Panc1 (cell line): ENCODE results near the gene RPL35. TPM values are rescaled to one million over a fixed set of nuclear protein-coding genes. Genes with fewer than 3 reads are reported as not detected.

Experiments used
- ATAC-seq: fragments of 200-7000 bp; cut with Tn5 transposase; 2 replicates; pipeline ENCODE4 v1.9.1; 2020; ENCODE audit warnings: mild to moderate bottlenecking, moderate library complexity
- BruUV-seq: library from RNA; stranded (reverse); fragments of 400-500 nt; replicated peaks from 2 replicates; lab custom pipeline; 2021; lab: Mats Ljungman, UMichigan
- CTCF ChIA-PET: fragments of 300-600 bp; sonication (Branson Sonifier 250); formaldehyde crosslinking; loops from one replicate; lab custom pipeline; 2022; ENCODE audit warnings: antibody characterized with exemption; lab: Charles Lee
- POLR2A ChIA-PET: fragments of 300-600 bp; sonication (Branson Sonifier 250); formaldehyde crosslinking; loops from one replicate; lab custom pipeline; 2022; ENCODE audit warnings: antibody characterized with exemption; lab: Charles Lee
- DNase-seq: peaks from one replicate; pipeline ENCODE4 v3.0.0-alpha.2; 2010; ENCODE audit warnings: low read depth, low spot score
- H3K27ac ChIP-seq: 2 replicates; pipeline ENCODE4 v1.5.1; 2011; ENCODE audit warnings: mild to moderate bottlenecking, low read length, inconsistent platforms
- H3K27me3 ChIP-seq: fragments of 200-500 bp; sonication (Bioruptor generic); 2 replicates; pipeline ENCODE4 v1.6.0; 2014; ENCODE audit warnings: low read length, inconsistent platforms; ENCODE audit not compliant: control insufficient read depth, insufficient read depth
- H3K36me3 ChIP-seq: fragments of 200-500 bp; sonication (Bioruptor generic); 2 replicates; pipeline ENCODE4 v1.5.1; 2014; ENCODE audit warnings: inconsistent platforms, mild to moderate bottlenecking, low read length, moderate library complexity; ENCODE audit not compliant: control insufficient read depth, insufficient read depth
- H3K4me1 ChIP-seq: 2 replicates; pipeline ENCODE4 v1.5.1; 2011; ENCODE audit warnings: inconsistent platforms, mild to moderate bottlenecking, low read length, moderate library complexity; ENCODE audit not compliant: control insufficient read depth, insufficient read depth
- H3K4me3 ChIP-seq, 2 experiments: 2 replicates each; pipeline ENCODE4 v1.5.1; 2011 to 2012; ENCODE audit warnings: low read depth in 2 of 2, low read length in 2 of 2, mild to moderate bottlenecking in 2 of 2, inconsistent platforms in 1 of 2, moderate library complexity in 1 of 2
- H3K9me3 ChIP-seq: fragments of 200-500 bp; sonication (Bioruptor generic); 2 replicates; pipeline ENCODE4 v1.5.1; 2014; ENCODE audit warnings: low read depth, mild to moderate bottlenecking, inconsistent platforms, low read length, moderate library complexity; ENCODE audit not compliant: control insufficient read depth, insufficient read depth
- CTCF ChIP-seq: fragments of 450-650 bp; IDR thresholded peaks from 2 replicates; pipeline ENCODE4 v1.5.1; 2017; ENCODE audit warnings: mild to moderate bottlenecking
- POLR2AphosphoS5 ChIP-seq: IDR thresholded peaks from 2 replicates; pipeline ENCODE4 v1.6.1; 2012; ENCODE audit warnings: mild to moderate bottlenecking, low read depth, low read length, moderate library complexity
- SIN3A ChIP-seq: IDR thresholded peaks from 2 replicates; pipeline ENCODE4 v1.6.1; 2012; ENCODE audit warnings: low read depth, mild to moderate bottlenecking, low read length, moderate library complexity, borderline replicate concordance; ENCODE audit not compliant: insufficient read depth
- TCF7L2 ChIP-seq: IDR thresholded peaks from 2 replicates; pipeline ENCODE4 v1.6.1; 2011; ENCODE audit warnings: mild to moderate bottlenecking, low read depth, low read length, inconsistent platforms
- in situ Hi-C: cut with HindIII; loops from 2 replicates; pipeline ENCODE4 v1.10.0; 2016; ENCODE audit warnings: low sequenced_read_pairs, low pct_unique_long_range_greater_than_20kb
- intact Hi-C: fragments of 100-400 bp; cut with micrococcal nuclease; formaldehyde crosslinking; loops from one replicate; pipeline ENCODE4 v1.10.0; 2022; ENCODE audit not compliant: unreplicated experiment
- total RNA-seq: library from RNA; stranded (reverse); gene quantifications from one replicate; pipeline ENCODE4 v1.2.1, GENCODE V29; 2021; ENCODE audit not compliant: unreplicated experiment
- TF ChIP-seq, protein P1 (sequence below), 2 experiments: IDR thresholded peaks; 2 replicates each; pipeline ENCODE4 v1.6.1; 2011 to 2012; ENCODE audit warnings: low read depth in 2 of 2, control low read depth in 1 of 2, low read length in 1 of 2, mild to moderate bottlenecking in 1 of 2, moderate library complexity in 1 of 2; ENCODE audit not compliant: insufficient read depth in 1 of 2

RPL35 gene
- total RNA-seq, 1 experiment from 2014 or later = 758 TPM

GRCh38 chr9:124852121-124852828 lies 9.5 kb downstream of the RPL35 start:
- no peak for DNase-seq
- H3K9me3 ChIP-seq = no peaks in the 10 kb centered on the region
- BruUV-seq = no TSS peak
- ChIA-PET POLR2A (interaction anchor here (0.5 kb wide), 1 partner anchor 80 kb away, joined by 18 read pairs; no protein-coding TSS in a partner anchor), CTCF (interaction anchor here (0.5 to 7.5 kb wide), 12 partner anchors 9 to 393 kb away, joined by 3 to 134 read pairs (median 7); partner anchors contain the start of genes NR6A1 and OLFML2A)
- no peaks in the 10 kb centered on the region for H3K36me3 ChIP-seq
- peaks cover 2% of the 10 kb centered on the region; the same call in 1 of the 2 replicates for H3K4me1 ChIP-seq
- no peaks in the 10 kb centered on the region for H3K27me3 ChIP-seq
- no peak overlapping the region for H3K27ac ChIP-seq
- ATAC-seq = no peak
- intact Hi-C loops = no loop called here
- in situ Hi-C loops = no loop called here
- TF ChIP-seq SIN3A = no peak
- TF ChIP-seq CTCF = no peak
- no peak for TF ChIP-seq POLR2AphosphoS5
- no peak for TF ChIP-seq TCF7L2
- TF ChIP-seq, protein P1, sequence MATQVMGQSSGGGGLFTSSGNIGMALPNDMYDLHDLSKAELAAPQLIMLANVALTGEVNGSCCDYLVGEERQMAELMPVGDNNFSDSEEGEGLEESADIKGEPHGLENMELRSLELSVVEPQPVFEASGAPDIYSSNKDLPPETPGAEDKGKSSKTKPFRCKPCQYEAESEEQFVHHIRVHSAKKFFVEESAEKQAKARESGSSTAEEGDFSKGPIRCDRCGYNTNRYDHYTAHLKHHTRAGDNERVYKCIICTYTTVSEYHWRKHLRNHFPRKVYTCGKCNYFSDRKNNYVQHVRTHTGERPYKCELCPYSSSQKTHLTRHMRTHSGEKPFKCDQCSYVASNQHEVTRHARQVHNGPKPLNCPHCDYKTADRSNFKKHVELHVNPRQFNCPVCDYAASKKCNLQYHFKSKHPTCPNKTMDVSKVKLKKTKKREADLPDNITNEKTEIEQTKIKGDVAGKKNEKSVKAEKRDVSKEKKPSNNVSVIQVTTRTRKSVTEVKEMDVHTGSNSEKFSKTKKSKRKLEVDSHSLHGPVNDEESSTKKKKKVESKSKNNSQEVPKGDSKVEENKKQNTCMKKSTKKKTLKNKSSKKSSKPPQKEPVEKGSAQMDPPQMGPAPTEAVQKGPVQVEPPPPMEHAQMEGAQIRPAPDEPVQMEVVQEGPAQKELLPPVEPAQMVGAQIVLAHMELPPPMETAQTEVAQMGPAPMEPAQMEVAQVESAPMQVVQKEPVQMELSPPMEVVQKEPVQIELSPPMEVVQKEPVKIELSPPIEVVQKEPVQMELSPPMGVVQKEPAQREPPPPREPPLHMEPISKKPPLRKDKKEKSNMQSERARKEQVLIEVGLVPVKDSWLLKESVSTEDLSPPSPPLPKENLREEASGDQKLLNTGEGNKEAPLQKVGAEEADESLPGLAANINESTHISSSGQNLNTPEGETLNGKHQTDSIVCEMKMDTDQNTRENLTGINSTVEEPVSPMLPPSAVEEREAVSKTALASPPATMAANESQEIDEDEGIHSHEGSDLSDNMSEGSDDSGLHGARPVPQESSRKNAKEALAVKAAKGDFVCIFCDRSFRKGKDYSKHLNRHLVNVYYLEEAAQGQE (IDR thresholded peaks at IDR 0.05; ENCODE audit: insufficient read depth in 1 of 2, low read depth in 2 of 2, low read length in 1 of 2) = no peak
- peak overlapping the region; percentile 48 to 56 for H3K4me3 ChIP-seq

DNA sequence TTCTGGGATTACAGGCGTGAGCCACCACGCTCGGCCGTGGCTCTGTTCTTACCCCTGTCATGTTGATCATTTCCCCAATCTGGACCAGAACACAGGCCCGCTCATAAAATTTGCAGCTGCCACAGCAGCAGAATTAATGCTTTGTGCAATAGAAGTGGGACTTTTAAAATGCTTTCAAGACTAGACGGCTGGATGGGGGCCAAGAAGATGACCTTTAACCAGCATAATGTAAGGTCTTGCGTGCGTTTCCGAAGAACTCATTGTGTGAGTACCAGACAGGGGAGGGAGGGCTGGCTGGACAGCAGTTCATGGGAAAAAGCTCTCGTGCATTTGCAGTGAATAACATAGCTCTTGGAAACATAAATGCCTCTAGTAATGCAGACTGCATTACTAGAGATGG lies 12.0 kb downstream of the RPL35 start:
- no peaks in the 10 kb centered on the region for H3K27me3 ChIP-seq
- intact Hi-C loops (no loop called here), in situ Hi-C loops (no loop called here)
- no peak for ATAC-seq
- no peaks in the 10 kb centered on the region for H3K36me3 ChIP-seq
- H3K27ac ChIP-seq = no peak overlapping the region
- ChIA-PET CTCF (interaction anchor here (7.5 kb wide), 1 partner anchor 75 kb away, joined by 134 read pairs; the partner anchor contains the start of genes NR6A1 and OLFML2A), POLR2A (interaction anchor here (0.5 kb wide), 1 partner anchor 13 kb away, joined by 3 read pairs; no protein-coding TSS in a partner anchor)
- H3K4me3 ChIP-seq = no peak overlapping the region
- no peaks in the 10 kb centered on the region; the same call in 1 of the 2 replicates for H3K4me1 ChIP-seq
- no TSS peak for BruUV-seq
- no peak for DNase-seq
- no peaks in the 10 kb centered on the region for H3K9me3 ChIP-seq
- TF ChIP-seq CTCF (no peak), SIN3A (no peak), TCF7L2 (no peak), POLR2AphosphoS5 (no peak)
- TF ChIP-seq, protein P1 (IDR thresholded peaks at IDR 0.05; ENCODE audit: insufficient read depth in 1 of 2, low read depth in 2 of 2, low read length in 1 of 2) = no peak
